Measurements from ENCODE around the gene SZT2. TPM values are rescaled to one million over a fixed set of nuclear protein-coding genes. Genes with fewer than 3 reads are reported as not detected.

SZT2 gene
- total and polyA plus RNA-seq, 12 donors: 8.6 to 44.0 (median 26.0) TPM

DNA sequence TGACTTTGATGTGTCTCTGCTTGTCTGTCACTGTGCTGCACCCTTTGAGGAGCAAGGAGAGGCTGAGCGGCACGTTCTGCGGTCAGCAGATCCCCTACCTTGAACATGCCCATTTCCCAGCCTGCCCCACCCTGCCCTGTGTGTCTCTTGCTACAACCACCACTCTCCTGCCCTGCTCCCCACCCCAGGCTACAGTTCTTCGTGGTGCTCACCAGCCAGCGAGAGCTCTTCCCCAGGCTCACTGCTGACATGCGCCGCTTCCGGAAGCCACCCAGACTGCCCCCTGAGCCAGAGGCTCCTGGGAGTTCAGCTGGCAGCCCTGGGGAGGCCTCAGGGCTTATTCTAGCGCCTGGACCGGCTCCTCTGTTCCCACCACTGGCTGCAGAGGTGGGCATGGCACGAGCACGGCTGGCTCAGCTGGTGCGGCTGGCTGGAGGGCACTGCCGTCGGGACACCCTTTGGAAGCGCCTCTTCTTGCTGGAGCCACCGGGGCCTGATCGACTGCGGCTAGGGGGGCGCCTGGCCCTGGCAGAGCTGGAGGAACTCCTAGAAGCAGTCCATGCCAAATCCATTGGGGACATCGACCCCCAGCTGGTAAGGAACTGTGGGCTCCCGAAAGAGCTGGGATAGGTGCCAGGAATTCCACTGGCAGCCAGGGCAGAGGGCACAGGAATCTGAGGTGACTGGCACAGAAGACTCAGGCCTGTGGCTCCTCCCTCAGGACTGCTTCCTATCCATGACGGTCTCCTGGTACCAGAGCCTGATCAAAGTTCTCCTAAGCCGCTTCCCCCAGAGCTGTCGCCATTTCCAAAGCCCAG lies 58.4 kb downstream of the SZT2 start:
- ATAC-seq: peak in 5 of 8 donors; percentile 11 to 33 (median 19)
- intact Hi-C loops (cut with DNase I): no loop called here
- DNase-seq: no peak
- Histone ChIP-seq H3K4me3 (no peak overlapping the region), H3K4me1 (peaks cover 0 to 28% (median 5%) of the 10 kb centered on the region in 9 donors), H3K36me3 (peaks cover 0 to 95% (median 69%) of the 10 kb centered on the region in 9 donors), H3K27me3 (no peaks in the 10 kb centered on the region), H3K9me3 (no peaks in the 10 kb centered on the region), H3K27ac (peak overlapping the region in 6 of 10 donors; percentile 36 to 68 (median 50))
- 67 to 78% methylated on average over 25 of the region's 25 CpGs for WGBS, 2 donors
- TF ChIP-seq, protein P1, sequence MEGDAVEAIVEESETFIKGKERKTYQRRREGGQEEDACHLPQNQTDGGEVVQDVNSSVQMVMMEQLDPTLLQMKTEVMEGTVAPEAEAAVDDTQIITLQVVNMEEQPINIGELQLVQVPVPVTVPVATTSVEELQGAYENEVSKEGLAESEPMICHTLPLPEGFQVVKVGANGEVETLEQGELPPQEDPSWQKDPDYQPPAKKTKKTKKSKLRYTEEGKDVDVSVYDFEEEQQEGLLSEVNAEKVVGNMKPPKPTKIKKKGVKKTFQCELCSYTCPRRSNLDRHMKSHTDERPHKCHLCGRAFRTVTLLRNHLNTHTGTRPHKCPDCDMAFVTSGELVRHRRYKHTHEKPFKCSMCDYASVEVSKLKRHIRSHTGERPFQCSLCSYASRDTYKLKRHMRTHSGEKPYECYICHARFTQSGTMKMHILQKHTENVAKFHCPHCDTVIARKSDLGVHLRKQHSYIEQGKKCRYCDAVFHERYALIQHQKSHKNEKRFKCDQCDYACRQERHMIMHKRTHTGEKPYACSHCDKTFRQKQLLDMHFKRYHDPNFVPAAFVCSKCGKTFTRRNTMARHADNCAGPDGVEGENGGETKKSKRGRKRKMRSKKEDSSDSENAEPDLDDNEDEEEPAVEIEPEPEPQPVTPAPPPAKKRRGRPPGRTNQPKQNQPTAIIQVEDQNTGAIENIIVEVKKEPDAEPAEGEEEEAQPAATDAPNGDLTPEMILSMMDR (IDR thresholded peaks at IDR 0.05): no peak

DNA sequence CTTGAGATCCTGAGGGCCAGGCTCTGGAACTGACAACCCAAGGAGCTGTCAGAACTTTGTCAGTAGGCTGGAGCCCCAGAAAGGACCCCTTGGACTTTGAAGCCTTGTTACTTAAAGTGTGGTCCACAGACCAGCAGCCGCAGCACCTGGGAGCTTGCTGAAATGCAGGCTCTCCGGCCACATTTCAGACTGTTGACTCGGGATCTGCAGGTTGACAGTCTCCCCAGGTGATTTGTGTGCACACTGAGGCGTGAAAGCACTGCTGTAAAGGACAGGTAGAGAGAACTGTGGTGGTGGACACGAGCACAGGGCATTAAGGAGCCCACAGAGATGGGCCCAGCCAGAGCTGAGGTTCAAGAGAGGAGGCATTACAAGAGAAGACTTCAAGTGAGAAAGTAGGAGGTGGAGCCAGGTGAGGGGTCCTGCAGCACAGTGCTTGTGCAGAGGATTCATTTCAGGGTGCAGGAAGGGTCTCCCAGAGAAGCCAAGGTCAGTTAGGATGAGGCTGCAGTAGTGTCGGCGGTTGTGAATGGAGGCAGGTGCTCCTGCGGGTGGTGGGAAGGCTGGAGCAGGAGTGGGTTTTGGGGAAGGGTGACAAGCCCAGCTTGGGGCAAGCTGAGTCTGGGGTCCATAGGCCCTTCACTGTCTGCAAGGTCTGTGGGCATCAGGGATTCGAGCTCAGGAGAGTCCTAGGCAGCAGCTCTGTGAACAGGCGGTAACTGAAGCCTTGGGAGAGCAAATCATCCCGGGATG lies 59.4 kb downstream of the SZT2 start:
- intact Hi-C loops (cut with DNase I): no loop called here
- Histone ChIP-seq H3K27me3 (no peaks in the 10 kb centered on the region), H3K36me3 (peaks cover 0 to 84% (median 59%) of the 10 kb centered on the region in 9 donors), H3K27ac (peak overlapping the region in 3 of 10 donors; percentile 46 to 68 (median 55)), H3K9me3 (no peaks in the 10 kb centered on the region), H3K4me1 (peaks cover 0 to 35% (median 10%) of the 10 kb centered on the region in 9 donors), H3K4me3 (no peak overlapping the region)
- 93 to 96% methylated on average over 11 of the region's 11 CpGs for WGBS, 2 donors
- ATAC-seq (no peak), DNase-seq (no peak)
- TF ChIP-seq, protein P1 (IDR thresholded peaks at IDR 0.05): no peak

DNA sequence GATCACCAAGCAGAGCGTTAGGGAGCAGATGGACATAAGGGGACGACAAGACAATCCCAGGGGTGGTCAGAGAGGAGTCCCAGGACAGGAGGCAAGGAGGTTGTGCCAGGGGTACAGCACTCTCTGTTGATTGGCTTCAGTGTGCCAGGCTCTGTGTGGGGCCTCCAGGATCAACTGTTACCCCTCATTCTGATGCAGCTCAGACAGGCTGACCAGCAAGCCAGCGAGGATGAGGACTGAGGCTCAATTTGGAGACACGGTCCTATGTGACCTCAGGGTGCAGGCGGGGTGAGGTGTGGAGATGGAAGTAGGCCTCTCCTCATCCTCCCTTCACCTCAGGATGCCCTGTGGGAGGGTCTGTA lies 60.0 kb downstream of the SZT2 start:
- Histone ChIP-seq H3K4me3 (no peak overlapping the region), H3K27me3 (no peaks in the 10 kb centered on the region), H3K27ac (no peak overlapping the region), H3K36me3 (peaks cover 0 to 79% (median 56%) of the 10 kb centered on the region in 9 donors), H3K4me1 (peaks cover 0 to 38% (median 14%) of the 10 kb centered on the region in 9 donors), H3K9me3 (no peaks in the 10 kb centered on the region)
- ATAC-seq (no peak), DNase-seq (no peak)
- TF ChIP-seq, protein P1 (IDR thresholded peaks at IDR 0.05): no peak
- WGBS, 2 donors: 81 to 83% methylated on average over 5 of the region's 5 CpGs
- intact Hi-C loops (cut with DNase I): no loop called here

DNA sequence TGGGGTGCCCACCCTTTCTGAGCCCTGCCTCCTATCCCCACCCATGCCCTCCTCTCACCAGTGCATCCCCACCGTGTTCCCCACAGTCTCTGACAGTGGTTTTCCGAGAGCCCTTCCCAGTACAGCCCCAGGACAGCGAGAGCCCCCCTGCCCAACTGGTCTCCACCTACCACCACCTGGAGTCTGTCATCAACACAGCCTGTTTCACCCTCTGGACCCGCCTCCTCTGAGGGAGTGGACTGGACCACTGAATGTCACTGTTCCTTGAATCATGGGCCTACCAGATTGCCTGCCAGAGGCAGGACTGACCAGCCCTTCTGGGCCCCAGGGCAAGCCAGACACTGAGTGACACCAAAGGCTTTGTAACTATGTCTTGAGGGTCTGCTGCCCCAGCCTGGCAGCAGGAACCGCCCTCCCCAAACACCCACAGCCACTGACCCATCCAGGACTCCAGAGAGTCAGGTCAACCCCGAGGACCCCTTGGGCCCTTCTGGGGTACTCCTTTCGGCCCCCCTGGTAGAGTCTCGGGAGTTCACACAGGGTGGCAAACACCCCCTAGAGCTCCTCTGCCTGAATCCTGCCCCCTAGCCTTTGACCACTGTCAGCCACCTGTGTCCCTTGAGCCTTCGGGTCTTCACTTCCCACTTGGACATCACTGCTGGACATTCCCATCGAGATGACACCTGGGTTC lies 60.7 kb downstream of the SZT2 start:
- no peaks in the 10 kb centered on the region for H3K27me3 ChIP-seq
- ATAC-seq (no peak), DNase-seq (no peak)
- TF ChIP-seq, protein P1 (IDR thresholded peaks at IDR 0.05): no peak
- H3K27ac ChIP-seq: no peak overlapping the region
- peaks cover 0 to 72% (median 56%) of the 10 kb centered on the region in 9 donors for H3K36me3 ChIP-seq
- no peaks in the 10 kb centered on the region for H3K9me3 ChIP-seq
- intact Hi-C loops (cut with DNase I): no loop called here
- no peak overlapping the region for H3K4me3 ChIP-seq
- peaks cover 0 to 35% (median 19%) of the 10 kb centered on the region in 9 donors for H3K4me1 ChIP-seq
- 89 to 90% methylated on average over 10 of the region's 10 CpGs for WGBS, 2 donors

Data from heart right ventricle (tissue), 16 donors.